Psoas muscle (tissue), 8 donors: ENCODE data around the gene CTCFL. TPM values are rescaled to one million over a fixed set of nuclear protein-coding genes. Genes with fewer than 3 reads are reported as not detected.

Experiments used
- ATAC-seq, 4 donors: fragments of 200-7000 bp; cut with Tn5 transposase; one replicate each; pipeline ENCODE4 v1.9.1; 2020; ENCODE audit warnings: moderate library complexity in 3 of 4, mild to moderate bottlenecking in 2 of 4
- DNase-seq, 2 donors: peaks; one replicate each; pipeline ENCODE4 v3.0.0-alpha.2; 2020
- H3K27ac ChIP-seq: fragments of 200-600 bp; one replicate; pipeline ENCODE4 v1.8.0; 2022
- H3K27me3 ChIP-seq, 3 donors: fragments of 200-600 bp in 1 of 3; one replicate each; pipeline versions ENCODE4 v1.6.1 to v1.8.0; 2013 to 2022; ENCODE audit warnings: low read length in 2 of 3, mild to moderate bottlenecking in 2 of 3, moderate library complexity in 1 of 3; ENCODE audit not compliant: insufficient read depth in 3 of 3
- H3K36me3 ChIP-seq, 2 donors: fragments of 200-600 bp in 1 of 2; one replicate each; pipeline versions ENCODE4 v1.6.1 to v1.8.0; 2013 to 2022; ENCODE audit warnings: low read depth in 1 of 2, mild to moderate bottlenecking in 1 of 2, moderate library complexity in 1 of 2; ENCODE audit not compliant: insufficient read depth in 1 of 2
- H3K4me1 ChIP-seq: fragments of 200-600 bp; one replicate; pipeline ENCODE4 v1.8.0; 2022
- H3K4me3 ChIP-seq: fragments of 200-600 bp; one replicate; pipeline ENCODE4 v1.8.0; 2022; ENCODE audit warnings: mild to moderate bottlenecking
- H3K9me3 ChIP-seq: fragments of 200-600 bp; one replicate; pipeline ENCODE4 v1.8.0; 2022
- CTCF ChIP-seq: fragments of 200-600 bp; IDR thresholded peaks from one replicate; pipeline ENCODE4 v1.8.0; 2022; ENCODE audit warnings: antibody characterized with exemption
- WGBS, 3 donors: extraction: QIAGEN DNeasy Blood & Tissue Kit; methylation state at CpG; one replicate each; pipeline versions ENCODE4 v1.1.6 to v1.1.7; 2013; 5-methylcytosine and 5-hydroxymethylcytosine counted together
- intact Hi-C, 2 donors: fragments of 100-400 bp; cut with DNase I; formaldehyde crosslinking; loops; one replicate each; pipeline versions ENCODE4 v1.11.0 to v1.14.2; 2022
- polyA plus RNA-seq, 3 donors: library from polyadenylated mRNA; stranded (reverse); fragments of 200-250 nt; gene quantifications; one replicate each; pipeline ENCODE4 v1.2.3, GENCODE V29; 2013
- total RNA-seq, 4 donors: library from RNA; stranded (reverse); fragmentation: NEBNext Ultra II Directional in 2 of 4; extraction: Animal tissue kit (Norgen Biotek cat#: 25700) in 2 of 4; gene quantifications; one replicate each; pipeline versions ENCODE4 v1.2.1 to v1.2.4, GENCODE V29; 2021 to 2023
- donor health status: healthy with polysubstance abuse.
- donor health status: DM: no; HTN: no; CAD: no; lungs with moderate emphysema.
- donor health status: Bipolar disorder and iron deficiency.
- donor health status: healthy.
- donor health status: DM: yes; HTN: yes; CAD: no.
- donor health status: DM: no; HTN: no; CAD: no.
- donor health status: DM: no; HTN: no; CAD: no.
- donor health status: DM: yes; HTN: yes; CAD: no.

CTCFL gene
- total and polyA plus RNA-seq, 7 donors: not detected

DNA sequence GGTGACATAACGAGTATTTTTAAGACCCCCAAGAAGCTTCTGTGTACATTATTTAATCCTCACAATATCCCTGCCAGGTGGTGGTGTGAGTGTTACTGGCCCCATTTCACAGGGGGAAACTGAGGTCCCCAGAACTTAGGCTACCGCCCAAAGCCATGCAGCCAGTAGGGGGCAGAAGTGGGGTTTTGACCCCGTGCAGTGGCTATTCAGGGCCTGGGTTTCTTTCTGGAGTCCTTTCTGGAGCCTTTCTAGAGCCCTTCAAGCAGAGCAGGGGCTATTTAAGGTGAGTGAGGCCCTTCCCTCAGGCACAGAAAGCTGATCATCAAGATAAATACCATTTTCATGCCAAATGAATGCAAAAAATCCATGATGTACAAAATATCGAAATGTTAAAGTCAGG, 59.0 kb downstream of the CTCFL start:
- intact Hi-C loops: no loop called here
- H3K36me3 ChIP-seq: no peaks in the 10 kb centered on the region
- WGBS, 3 donors: 81 to 84% (median 83%) methylated on average over 4 of the region's 4 CpGs

DNA sequence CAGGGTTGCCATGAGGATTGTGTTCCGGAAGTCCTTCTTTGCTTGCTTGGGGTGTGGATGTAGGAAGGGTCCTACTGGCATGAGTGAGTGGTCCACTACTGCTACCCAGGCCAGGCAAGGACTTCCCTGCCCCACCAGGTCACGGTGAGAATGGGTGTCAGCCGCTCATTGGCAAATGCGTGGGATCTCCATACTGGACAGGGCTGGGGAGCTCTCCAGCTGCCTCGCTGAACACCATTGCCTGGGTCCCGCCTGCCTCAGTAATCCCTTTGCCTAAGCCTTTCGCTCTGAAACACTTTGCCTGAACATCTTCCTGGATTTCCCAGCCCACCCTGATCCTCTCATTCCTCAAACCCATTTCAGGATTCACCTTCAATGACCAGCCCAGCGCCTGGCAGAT, 59.5 kb downstream of the CTCFL start:
- DNase-seq: peak in 1 of 2 donors; percentile 42

More for the DNA sequence above, 59.0 kb downstream of the CTCFL start:
- no peaks in the 10 kb centered on the region for H3K9me3 ChIP-seq
- H3K4me1 ChIP-seq: peaks cover 15% of the 10 kb centered on the region
- no peak overlapping the region for H3K27ac ChIP-seq
- H3K27me3 ChIP-seq: no peaks in the 10 kb centered on the region
- no peak overlapping the region for H3K4me3 ChIP-seq
- TF ChIP-seq CTCF: peak; percentile 10
- no peak for ATAC-seq
- DNase-seq: no peak

GRCh38 chr20:57464642-57465211, 60.2 kb downstream of the CTCFL start:
- peak; percentile 11 to 46 (median 19) for ATAC-seq
- Histone ChIP-seq H3K36me3 (no peaks in the 10 kb centered on the region), H3K4me1 (peaks cover 6% of the 10 kb centered on the region), H3K9me3 (no peaks in the 10 kb centered on the region), H3K4me3 (no peak overlapping the region), H3K27ac (no peak overlapping the region), H3K27me3 (no peaks in the 10 kb centered on the region)
- intact Hi-C loops: no loop called here
- 74 to 87% (median 77%) methylated on average over 13 of the region's 13 CpGs for WGBS, 3 donors
- TF ChIP-seq CTCF: peak; percentile 23
- DNase-seq: peak; percentile 30 to 61

More for the DNA sequence above, 59.5 kb downstream of the CTCFL start:
- TF ChIP-seq CTCF: no peak
- Histone ChIP-seq H3K9me3 (no peaks in the 10 kb centered on the region), H3K36me3 (no peaks in the 10 kb centered on the region), H3K4me3 (no peak overlapping the region), H3K4me1 (peaks cover 13% of the 10 kb centered on the region), H3K27ac (no peak overlapping the region), H3K27me3 (no peaks in the 10 kb centered on the region)
- ATAC-seq: no peak
- intact Hi-C loops: no loop called here
- whole genome bisulfite sequencing, 3 donors: 91 to 96% (median 94%) methylated on average over 8 of the region's 8 CpGs

DNA sequence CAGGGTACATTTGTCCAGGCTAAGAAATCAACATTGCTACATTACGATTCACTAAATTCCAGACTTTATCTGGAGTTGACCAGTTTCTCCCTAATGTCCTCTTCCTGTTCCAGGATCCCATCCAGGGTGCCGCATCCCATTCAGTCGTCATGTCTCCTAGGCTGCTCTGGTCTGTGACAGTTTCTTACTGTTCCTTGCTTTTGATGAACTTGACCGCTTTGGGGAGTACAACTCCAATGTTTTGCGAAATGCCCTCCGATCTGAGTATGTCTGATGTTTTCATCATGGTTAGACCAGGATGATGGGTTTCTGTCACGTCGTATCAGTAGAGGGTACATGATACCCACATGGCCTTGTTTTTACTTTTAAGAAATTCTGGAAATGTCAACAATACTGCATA, 62.2 kb downstream of the CTCFL start:
- no peak overlapping the region for H3K4me3 ChIP-seq
- no peak for ATAC-seq
- no peak for TF ChIP-seq CTCF
- intact Hi-C loops: no loop called here
- H3K9me3 ChIP-seq: no peaks in the 10 kb centered on the region
- no peaks in the 10 kb centered on the region for H3K27me3 ChIP-seq
- WGBS, 3 donors: 95 to 97% (median 95%) methylated on average over 8 of the region's 8 CpGs
- no peaks in the 10 kb centered on the region for H3K36me3 ChIP-seq
- no peak overlapping the region for H3K27ac ChIP-seq
- peaks cover 15% of the 10 kb centered on the region for H3K4me1 ChIP-seq
- no peak for DNase-seq

GRCh38 chr20:57461726-57462125, 63.2 kb downstream of the CTCFL start:
- Histone ChIP-seq H3K27ac (no peak overlapping the region), H3K4me3 (no peak overlapping the region), H3K9me3 (no peaks in the 10 kb centered on the region), H3K4me1 (peaks cover 21% of the 10 kb centered on the region), H3K36me3 (no peaks in the 10 kb centered on the region), H3K27me3 (no peaks in the 10 kb centered on the region)
- no peak for TF ChIP-seq CTCF
- DNase-seq: no peak
- WGBS, 3 donors: 72 to 94% (median 85%) methylated on average over 7 of the region's 7 CpGs
- intact Hi-C loops: no loop called here
- ATAC-seq: no peak
